IgD-negative memory B cell (primary cell): ENCODE measurements around the gene BCOR. TPM values are rescaled to one million over a fixed set of nuclear protein-coding genes. Genes with fewer than 3 reads are reported as not detected.

Experiments
- H3K27ac Mint-ChIP-seq, 3 donors: one replicate each; pipeline ENCODE4 v1.8.0; 2020 to 2022; ENCODE audit warnings: mild to moderate bottlenecking in 3 of 3, mixed read lengths in 3 of 3, moderate library complexity in 1 of 3
- H3K27me3 Mint-ChIP-seq: one replicate; pipeline ENCODE4 v1.8.0; 2021; ENCODE audit warnings: mixed read lengths
- H3K36me3 Mint-ChIP-seq: one replicate; pipeline ENCODE4 v1.8.0; 2020; ENCODE audit warnings: mild to moderate bottlenecking, mixed read lengths
- H3K4me1 Mint-ChIP-seq, 3 donors: one replicate each; pipeline ENCODE4 v1.8.0; 2020 to 2022; ENCODE audit warnings: mixed read lengths in 3 of 3, mild to moderate bottlenecking in 1 of 3
- H3K4me3 Mint-ChIP-seq, 4 donors: one replicate each; pipeline ENCODE4 v1.8.0; 2020 to 2022; ENCODE audit warnings: mild to moderate bottlenecking in 4 of 4, mixed read lengths in 4 of 4, moderate library complexity in 3 of 4
- H3K9me3 Mint-ChIP-seq, 3 donors: one replicate each; pipeline ENCODE4 v1.8.0; 2020 to 2021; ENCODE audit warnings: mixed read lengths in 3 of 3, mild to moderate bottlenecking in 1 of 3
- polyA plus RNA-seq: library from polyadenylated mRNA; unstranded; fragments of 300-500 nt; fragmentation: Illumina TruSeq; gene quantifications from one replicate; pipeline ENCODE4 v1.2.3, GENCODE V29; 2021

The BCOR gene
- polyA plus RNA-seq, 1 donor from 2014 or later: 10.2 TPM

- Mint-ChIP-seq H3K36me3 (no peaks in the 10 kb centered on the region), H3K27ac (peak overlapping the region in 2 of 3 donors; percentile 73 to 99), H3K4me1 (peaks cover 20 to 37% (median 25%) of the 10 kb centered on the region in 3 donors), H3K9me3 (peaks cover 0 to 1% (median 0%) of the 10 kb centered on the region in 3 donors), H3K4me3 (peak overlapping the region; percentile 86 to 98 (median 94)), H3K27me3 (peaks cover 15% of the 10 kb centered on the region)
These were observed 636 bp downstream of the BCOR start for GRCh38 chrX:40097141-40097503.

GRCh38 chrX:40096395-40097091 is 1.2 kb downstream of the BCOR start:
- Mint-ChIP-seq H3K9me3 (peaks cover 0 to 1% (median 0%) of the 10 kb centered on the region in 3 donors), H3K27me3 (peaks cover 14% of the 10 kb centered on the region), H3K4me1 (peaks cover 18 to 37% (median 25%) of the 10 kb centered on the region in 3 donors)

GRCh38 chrX:40095583-40096394 is 2.0 kb downstream of the BCOR start:
- Mint-ChIP-seq H3K4me3 (peak overlapping the region; percentile 86 to 98 (median 94)), H3K9me3 (peaks cover 0 to 1% (median 0%) of the 10 kb centered on the region in 3 donors), H3K36me3 (peaks cover 3% of the 10 kb centered on the region), H3K27ac (peak overlapping the region; percentile 74 to 99 (median 86)), H3K4me1 (peaks cover 24 to 44% (median 32%) of the 10 kb centered on the region in 3 donors), H3K27me3 (peaks cover 21% of the 10 kb centered on the region)

More at GRCh38 chrX:40096395-40097091, 1.2 kb downstream of the BCOR start:
- Mint-ChIP-seq H3K27ac (peak overlapping the region; percentile 73 to 99 (median 90)), H3K4me3 (peak overlapping the region; percentile 86 to 98 (median 94)), H3K36me3 (no peaks in the 10 kb centered on the region)

GRCh38 chrX:40094900-40095582 is 2.7 kb downstream of the BCOR start:
- Mint-ChIP-seq H3K4me1 (peaks cover 24 to 44% (median 30%) of the 10 kb centered on the region in 3 donors), H3K27me3 (peaks cover 23% of the 10 kb centered on the region), H3K9me3 (peaks cover 0 to 1% (median 0%) of the 10 kb centered on the region in 3 donors), H3K27ac (peak overlapping the region; percentile 74 to 99 (median 86)), H3K36me3 (peaks cover 3% of the 10 kb centered on the region), H3K4me3 (peak overlapping the region; percentile 86 to 98 (median 88))

GRCh38 chrX:40094041-40094899 is 3.5 kb downstream of the BCOR start:
- Mint-ChIP-seq H3K9me3 (peaks cover 0 to 1% (median 0%) of the 10 kb centered on the region in 3 donors), H3K27me3 (peaks cover 23% of the 10 kb centered on the region), H3K36me3 (peaks cover 3% of the 10 kb centered on the region), H3K4me1 (peaks cover 20 to 36% (median 28%) of the 10 kb centered on the region in 3 donors), H3K4me3 (peak overlapping the region; percentile 86 to 98 (median 88)), H3K27ac (peak overlapping the region in 1 of 3 donors; percentile 99)

GRCh38 chrX:40093586-40093985 is 4.2 kb downstream of the BCOR start:
- Mint-ChIP-seq H3K27ac (peak overlapping the region in 1 of 3 donors; percentile 99), H3K9me3 (peaks cover 0 to 1% (median 0%) of the 10 kb centered on the region in 3 donors)

GRCh38 chrX:40092808-40093435 is 4.8 kb downstream of the BCOR start:
- peak overlapping the region in 2 of 3 donors; percentile 78 to 99 for H3K27ac Mint-ChIP-seq
- H3K27me3 Mint-ChIP-seq: peaks cover 24% of the 10 kb centered on the region
- H3K4me1 Mint-ChIP-seq: peaks cover 20 to 37% (median 33%) of the 10 kb centered on the region in 3 donors
- H3K36me3 Mint-ChIP-seq: peaks cover 3% of the 10 kb centered on the region
- H3K9me3 Mint-ChIP-seq: peaks cover 0 to 1% (median 0%) of the 10 kb centered on the region in 3 donors
- peak overlapping the region; percentile 45 to 98 (median 84) for H3K4me3 Mint-ChIP-seq

More at GRCh38 chrX:40093586-40093985, 4.2 kb downstream of the BCOR start:
- H3K27me3 Mint-ChIP-seq: peaks cover 23% of the 10 kb centered on the region
- H3K4me3 Mint-ChIP-seq: peak overlapping the region; percentile 77 to 98 (median 84)
- peaks cover 3% of the 10 kb centered on the region for H3K36me3 Mint-ChIP-seq
- H3K4me1 Mint-ChIP-seq: peaks cover 20 to 36% (median 32%) of the 10 kb centered on the region in 3 donors

GRCh38 chrX:40091691-40092421 is 5.9 kb downstream of the BCOR start:
- Mint-ChIP-seq H3K4me3 (peak overlapping the region in 3 of 4 donors; percentile 66 to 98 (median 94)), H3K4me1 (peaks cover 20 to 38% (median 37%) of the 10 kb centered on the region in 3 donors), H3K9me3 (peaks cover 0 to 1% (median 0%) of the 10 kb centered on the region in 3 donors), H3K27ac (peak overlapping the region in 2 of 3 donors; percentile 59 to 80), H3K36me3 (peaks cover 3% of the 10 kb centered on the region), H3K27me3 (peaks cover 26% of the 10 kb centered on the region)

- H3K4me3 Mint-ChIP-seq: peak overlapping the region; percentile 66 to 94 (median 92)
- peak overlapping the region in 1 of 3 donors; percentile 80 for H3K27ac Mint-ChIP-seq
- H3K36me3 Mint-ChIP-seq: peaks cover 3% of the 10 kb centered on the region
- peaks cover 22 to 42% (median 41%) of the 10 kb centered on the region in 3 donors for H3K4me1 Mint-ChIP-seq
- H3K9me3 Mint-ChIP-seq: peaks cover 0 to 1% (median 0%) of the 10 kb centered on the region in 3 donors
- peaks cover 26% of the 10 kb centered on the region for H3K27me3 Mint-ChIP-seq
These were observed 6.8 kb downstream of the BCOR start for GRCh38 chrX:40090961-40091360.

- H3K27ac Mint-ChIP-seq: no peak overlapping the region
- H3K36me3 Mint-ChIP-seq: peaks cover 3% of the 10 kb centered on the region
- H3K4me1 Mint-ChIP-seq: peaks cover 24 to 42% (median 39%) of the 10 kb centered on the region in 3 donors
- peak overlapping the region; percentile 66 to 94 (median 88) for H3K4me3 Mint-ChIP-seq
- H3K27me3 Mint-ChIP-seq: peaks cover 26% of the 10 kb centered on the region
- peaks cover 0 to 1% (median 0%) of the 10 kb centered on the region in 3 donors for H3K9me3 Mint-ChIP-seq
These were observed 7.5 kb downstream of the BCOR start for GRCh38 chrX:40090050-40090804.

- peaks cover 3% of the 10 kb centered on the region for H3K36me3 Mint-ChIP-seq
- H3K27ac Mint-ChIP-seq: peak overlapping the region in 1 of 3 donors; percentile 5
- peaks cover 0 to 1% (median 0%) of the 10 kb centered on the region in 3 donors for H3K9me3 Mint-ChIP-seq
- peaks cover 28 to 52% (median 46%) of the 10 kb centered on the region in 3 donors for H3K4me1 Mint-ChIP-seq
- peaks cover 23% of the 10 kb centered on the region for H3K27me3 Mint-ChIP-seq
- peak overlapping the region in 3 of 4 donors; percentile 38 to 65 (median 63) for H3K4me3 Mint-ChIP-seq
These were observed 8.8 kb downstream of the BCOR start for GRCh38 chrX:40088803-40089540.
